CD4-positive, alpha-beta T cell treated with Interleukin-15 for 4 hours (primary cell): ENCODE results near the gene NDUFA13.

Source experiments
- DNase-seq: peaks from one replicate; pipeline ENCODE4 v3.0.0-alpha.2; 2020; ENCODE audit warnings: low spot score

NDUFA13 gene

GRCh38 chr19:19571071-19571786 lies 55.2 kb downstream of the NDUFA13 start:
- no peak for DNase-seq

GRCh38 chr19:19575411-19575810 lies 59.4 kb downstream of the NDUFA13 start:
- no peak for DNase-seq
